Stimulated activated CD4-positive, alpha-beta T cell treated with anti-CD3 and anti-CD28 coated beads, Interleukin-4, amount 100 ng/mL, for 24 hours (primary cell): ENCODE results near the gene ACVR2A.

Experiments used
- DNase-seq: peaks from one replicate; pipeline ENCODE4 v3.0.0-alpha.2; 2020

ACVR2A gene

DNA sequence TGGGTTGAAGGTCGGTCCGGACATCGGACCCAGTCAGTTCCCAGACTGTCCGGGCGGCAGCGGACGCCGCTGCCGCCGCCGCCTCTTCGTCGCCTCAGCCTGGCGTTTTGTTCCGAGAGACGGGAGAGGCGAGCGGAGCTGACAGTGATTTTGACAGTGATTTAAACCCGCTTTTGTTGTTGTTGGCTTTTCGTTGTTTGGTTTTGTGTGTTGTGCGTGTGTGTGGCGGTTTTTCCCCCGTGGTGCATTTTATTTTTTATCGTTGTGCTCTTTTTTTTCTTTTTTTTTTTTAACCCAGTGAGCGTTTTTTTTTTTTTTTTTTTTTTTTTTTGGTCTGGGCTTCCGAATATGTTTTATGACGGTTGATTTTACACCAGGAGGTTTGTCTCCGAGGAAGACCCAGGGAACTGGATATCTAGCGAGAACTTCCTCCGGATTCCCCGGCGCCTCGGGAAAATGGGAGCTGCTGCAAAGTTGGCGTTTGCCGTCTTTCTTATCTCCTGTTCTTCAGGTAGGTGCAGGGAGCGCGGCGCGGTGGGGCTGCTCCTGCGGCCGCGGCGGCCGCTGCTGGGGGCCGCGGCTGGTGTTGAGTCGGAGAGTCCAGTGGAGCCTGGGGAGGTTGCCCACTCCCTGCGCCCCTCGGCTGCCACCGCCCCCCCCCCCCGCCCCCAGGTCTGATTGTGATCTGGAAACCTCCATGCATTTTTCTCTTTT, at the start of gene ACVR2A:
ACVR2A (plus strand) TSS at position 333 of the 714 bp plus-strand sequence; CDS start at position 457, 124 bp downstream.
- peak; percentile 17 for DNase-seq

DNA sequence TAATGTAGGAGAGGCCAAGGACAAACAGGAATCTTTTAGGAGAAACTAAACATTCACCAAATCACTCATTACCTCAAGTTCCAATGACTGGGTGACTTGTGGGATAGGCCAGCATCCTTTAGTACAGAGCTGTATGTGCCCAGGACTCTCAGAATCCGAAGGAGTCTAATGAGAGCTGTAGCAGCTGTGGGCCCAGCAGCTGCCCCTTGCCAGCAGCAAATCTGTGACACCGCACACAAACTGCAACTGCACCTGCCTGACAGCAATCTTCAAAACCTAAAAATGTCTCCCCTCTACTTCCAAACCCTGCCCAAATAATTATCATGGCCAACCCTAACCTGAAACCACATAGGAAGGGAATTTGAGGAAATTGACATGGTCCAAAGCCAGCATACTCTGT, 44.5 kb upstream of the ACVR2A start:
- no peak for DNase-seq

DNA sequence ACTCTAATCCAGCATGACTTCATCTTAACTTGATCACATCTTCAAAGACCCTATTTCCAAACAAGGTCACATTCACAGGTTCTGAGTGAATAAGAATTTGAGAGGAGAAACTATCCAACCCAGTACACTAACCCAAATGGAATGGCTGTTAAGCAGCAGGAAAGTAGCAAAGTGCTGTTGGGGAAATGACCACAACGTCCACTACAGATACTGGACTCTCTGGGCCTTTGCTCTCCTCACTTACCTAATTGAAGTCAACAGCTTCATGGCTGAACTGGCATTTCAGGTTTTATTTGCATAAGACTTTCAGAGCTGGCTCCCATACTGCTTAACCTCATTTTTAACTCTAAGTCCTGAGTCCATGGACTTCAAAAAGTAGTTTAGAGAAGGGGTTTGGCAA, 38.0 kb upstream of the ACVR2A start:
- DNase-seq: no peak

DNA sequence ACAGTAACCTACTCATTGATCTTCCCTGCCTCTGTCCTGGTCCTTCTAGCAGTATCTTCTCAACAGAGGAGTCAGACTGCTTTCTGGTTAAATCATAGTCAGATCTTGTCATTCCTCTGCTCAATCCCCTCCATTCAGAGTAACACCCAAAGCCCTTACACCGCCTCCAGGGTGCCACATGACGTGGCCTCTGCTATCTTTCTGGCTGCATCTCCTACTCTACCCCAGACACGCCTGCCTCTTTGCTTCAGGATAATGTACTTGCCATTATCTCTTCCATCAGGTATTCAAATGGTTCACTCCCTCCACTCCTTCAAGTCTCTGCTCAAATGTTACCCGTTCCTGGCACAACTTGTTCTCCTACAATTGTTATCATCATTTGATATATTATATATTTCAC, 36.3 kb upstream of the ACVR2A start:
- no peak for DNase-seq

DNA sequence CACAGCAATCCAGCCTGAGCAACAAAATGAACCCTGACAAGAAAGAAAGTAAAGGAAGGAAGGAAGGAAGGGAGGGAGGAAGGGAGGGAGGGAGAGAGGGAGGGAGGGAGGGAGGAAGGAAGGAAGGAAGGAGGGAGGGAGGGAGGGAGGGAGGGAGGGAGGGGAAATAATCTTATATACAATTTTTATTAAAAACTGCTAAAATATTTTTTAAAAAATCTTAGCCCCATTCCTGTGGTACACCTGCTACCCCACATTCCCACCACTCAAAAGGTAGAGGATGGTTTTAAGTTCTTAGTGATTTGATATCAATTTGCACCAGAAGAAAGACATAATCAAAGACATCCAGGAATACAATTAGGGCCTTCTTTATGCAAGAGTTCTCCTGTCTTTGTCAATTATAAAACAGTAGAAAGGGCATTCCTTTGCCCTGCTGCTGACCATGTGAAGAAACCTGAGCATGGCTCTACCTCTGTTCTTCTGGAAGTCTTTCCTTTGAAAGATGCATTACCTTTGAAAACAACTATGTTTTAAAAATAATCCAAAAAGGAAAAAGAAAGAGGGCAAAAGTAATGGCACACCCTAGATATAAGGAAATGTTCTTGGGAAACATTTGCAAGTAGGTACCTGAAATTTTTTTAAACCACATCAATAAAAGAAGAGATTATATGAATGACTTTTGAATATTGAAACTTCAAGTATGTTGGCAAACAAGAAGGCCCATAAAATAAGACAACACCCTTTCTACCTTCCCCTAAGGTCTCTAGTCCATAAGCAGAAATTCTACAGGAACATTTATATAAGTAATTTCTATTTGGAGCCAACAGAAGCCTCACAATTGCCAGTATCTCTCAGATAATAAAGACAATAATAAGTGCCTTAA, 33.7 kb upstream of the ACVR2A start:
- no peak for DNase-seq

DNA sequence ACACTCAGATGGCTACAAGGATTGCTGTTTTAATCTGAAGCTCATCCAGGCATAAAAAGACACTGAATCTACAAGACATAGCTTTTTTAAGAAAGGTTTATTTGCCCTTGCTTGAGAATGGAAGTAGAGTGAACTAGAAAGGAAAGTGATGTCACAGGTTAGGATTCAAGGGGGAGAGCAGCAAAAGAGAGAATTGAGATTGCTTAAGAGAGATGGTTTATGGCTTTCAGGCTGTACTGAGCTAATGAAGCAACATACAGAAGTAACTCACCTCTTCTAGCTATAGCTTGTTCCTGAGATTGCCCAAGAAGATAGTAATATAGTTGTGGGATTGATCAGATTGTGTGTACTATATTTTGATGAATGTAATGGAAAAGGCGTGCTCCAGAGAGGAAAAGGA, 26.1 kb upstream of the ACVR2A start:
- no peak for DNase-seq

DNA sequence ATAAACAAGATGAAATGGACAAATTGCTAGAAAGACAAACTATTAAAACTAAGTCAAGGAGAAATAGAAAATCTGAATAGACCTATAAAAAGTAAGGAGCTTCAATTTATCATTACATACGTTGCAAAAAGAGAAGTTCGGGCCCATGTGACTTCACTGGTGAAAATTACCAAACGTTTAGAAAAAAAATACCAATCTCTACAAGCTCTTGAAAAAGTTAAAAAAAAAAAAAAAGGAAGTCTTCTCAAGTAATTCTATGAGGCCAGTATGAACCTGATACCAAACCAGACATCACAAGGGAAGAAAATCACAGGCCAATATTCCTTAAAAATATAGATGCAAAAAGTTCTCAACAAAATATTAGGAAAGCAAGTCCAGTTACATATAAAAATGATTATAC, 20.2 kb upstream of the ACVR2A start:
- no peak for DNase-seq

DNA sequence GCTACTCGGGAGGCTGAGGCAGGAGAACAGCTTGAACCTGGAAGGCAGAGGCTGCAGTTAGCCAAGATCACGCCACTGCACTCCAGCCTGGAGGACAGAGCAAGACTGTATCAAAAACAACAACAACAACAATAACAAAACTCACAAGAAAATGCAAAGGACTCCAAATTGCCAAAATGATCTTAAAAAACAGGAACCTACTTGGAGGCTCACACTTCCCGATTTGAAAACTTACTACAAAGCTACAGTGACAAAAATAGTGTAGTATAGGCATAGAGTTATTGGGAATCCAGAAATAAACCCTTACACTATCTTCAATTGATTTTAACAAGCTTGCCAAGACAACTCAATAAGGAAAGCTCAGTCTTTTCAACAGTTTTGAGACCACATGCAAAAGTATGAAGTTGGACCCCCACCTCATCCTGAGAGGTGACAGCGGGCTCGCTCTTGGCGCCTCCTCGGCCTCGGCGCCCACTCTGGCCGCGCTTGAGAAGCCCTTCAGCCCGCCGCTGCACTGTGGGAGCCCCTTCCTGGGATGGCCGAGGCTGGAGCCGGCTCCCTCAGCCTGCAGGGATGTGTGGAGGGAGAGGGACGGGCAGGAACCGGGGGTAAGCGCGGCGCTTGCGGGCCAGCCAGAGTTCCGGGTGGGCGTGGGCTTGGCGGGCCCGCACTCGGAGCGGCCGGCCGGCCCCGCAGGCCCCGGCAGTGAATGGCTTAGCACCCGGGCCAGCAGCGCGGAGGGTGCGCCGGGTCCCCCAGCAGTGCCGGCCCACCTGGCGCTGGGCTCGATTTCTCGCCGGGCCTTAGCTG, 18.3 kb upstream of the ACVR2A start:
- no peak for DNase-seq

DNA sequence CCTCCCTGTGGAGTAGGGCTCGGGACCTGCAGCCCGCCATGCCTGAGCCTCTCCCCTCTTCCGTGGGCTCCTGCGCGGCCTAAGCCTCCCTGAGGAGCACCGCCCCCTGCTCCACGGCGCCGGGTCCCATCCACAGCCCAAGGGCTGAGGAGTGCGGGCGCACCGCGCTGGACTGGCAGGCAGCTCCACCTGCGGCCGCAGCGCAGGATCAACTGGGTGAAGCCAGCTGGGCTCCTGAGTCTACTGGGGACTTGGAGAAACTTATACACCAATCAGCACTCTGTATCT, 17.8 kb upstream of the ACVR2A start:
- no peak for DNase-seq

DNA sequence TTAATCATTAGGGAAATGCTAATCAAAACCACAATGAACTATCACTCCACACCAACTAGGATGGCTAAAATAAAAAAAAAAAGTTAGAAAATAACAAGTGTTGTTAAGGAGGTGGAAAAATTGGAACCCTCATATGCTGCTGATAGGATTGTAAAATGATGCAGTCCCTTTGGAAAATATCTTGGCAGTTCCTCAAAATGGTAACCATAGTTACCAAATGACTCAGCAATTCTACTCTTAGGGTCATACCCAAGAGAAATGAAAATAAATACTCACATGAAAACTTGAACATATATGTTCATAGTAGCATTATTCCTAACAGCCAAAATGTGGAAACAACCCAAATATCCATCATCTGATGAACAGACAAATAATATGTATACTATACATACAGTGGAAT, 15.7 kb upstream of the ACVR2A start:
- DNase-seq: no peak

DNA sequence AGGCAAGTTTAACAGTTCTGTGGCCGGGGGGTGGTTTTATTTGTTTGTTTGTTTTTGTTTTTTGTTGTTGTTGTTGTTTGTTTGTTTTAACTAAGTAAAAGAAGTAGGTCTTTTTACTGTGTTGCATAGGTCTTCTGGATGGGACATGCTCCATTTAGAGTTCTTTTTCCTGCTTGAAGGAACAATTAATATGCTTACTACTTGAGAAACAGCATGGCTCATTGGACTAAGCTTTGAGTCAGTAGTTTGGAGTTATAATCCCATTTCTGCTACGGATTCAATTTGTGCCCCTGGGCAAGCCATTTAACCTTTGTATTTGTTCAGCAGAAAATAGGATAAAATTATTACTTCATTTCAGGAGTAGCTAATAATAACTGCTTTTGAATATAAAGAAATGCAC, 8.7 kb upstream of the ACVR2A start:
- no peak for DNase-seq

DNA sequence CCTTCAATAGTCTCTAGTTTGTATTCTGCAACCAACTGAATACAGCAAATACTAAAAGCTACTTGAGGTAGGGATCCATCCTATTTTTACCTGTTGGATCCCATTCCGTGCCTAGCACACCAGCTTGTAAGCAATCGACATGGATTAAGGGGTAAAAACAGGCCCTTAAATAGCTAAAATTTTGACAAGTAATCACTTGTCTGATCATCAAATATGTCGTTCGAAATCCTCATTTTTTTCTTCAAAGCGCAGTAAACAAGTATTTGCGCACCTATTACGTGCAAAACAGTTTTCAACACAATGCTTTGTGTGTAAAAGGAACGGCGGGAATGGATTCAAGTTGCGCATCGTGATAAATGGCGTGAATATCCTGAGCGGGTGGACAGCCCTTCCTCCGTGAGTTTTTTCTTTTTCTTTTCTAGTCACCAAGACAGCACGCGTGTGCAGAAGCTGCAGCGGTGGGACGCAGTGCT, 1.4 kb upstream of the ACVR2A start:
- no peak for DNase-seq

DNA sequence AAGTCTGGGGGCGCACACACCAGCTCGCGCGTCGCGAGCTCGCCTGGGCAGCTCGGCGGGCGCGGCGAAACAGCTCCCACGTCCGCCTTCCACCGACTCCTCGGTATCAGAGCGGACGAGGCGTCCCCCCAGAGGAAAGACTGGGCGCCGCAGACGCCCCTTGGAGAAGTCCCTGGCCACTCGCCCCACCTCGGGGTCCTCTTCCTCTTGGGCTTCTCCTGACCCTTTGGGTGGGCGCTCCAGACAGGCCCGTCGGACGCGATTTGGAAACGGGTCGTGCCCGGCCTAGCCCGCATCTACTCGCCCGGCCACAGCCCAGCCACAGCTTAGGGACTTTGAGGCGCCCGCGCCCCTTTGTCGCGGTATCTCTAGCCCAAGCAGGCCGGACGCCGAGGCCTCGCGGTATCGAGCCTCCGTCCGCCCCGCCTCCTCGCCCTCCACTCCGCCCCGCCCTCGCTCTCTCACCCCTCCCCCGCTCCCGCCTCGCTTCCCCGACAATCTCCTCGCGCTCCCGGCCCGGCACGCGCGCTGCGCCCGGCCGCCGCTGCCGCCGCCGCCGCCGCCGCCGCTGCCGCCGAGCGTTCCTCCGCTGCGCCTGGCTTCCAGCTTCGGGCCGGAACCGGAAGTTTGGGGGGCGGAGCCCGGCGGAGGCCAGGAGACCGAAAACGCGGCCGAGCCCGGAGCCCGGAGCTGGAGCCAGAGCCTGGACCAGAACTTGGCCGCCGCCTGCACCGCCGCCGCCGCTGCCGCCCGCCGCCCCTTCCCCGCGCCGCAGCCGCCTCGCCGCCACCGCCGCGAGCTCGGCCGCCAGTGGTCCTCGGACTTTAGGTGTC, 749 bp upstream of the ACVR2A start:
- peak; percentile 88 for DNase-seq

DNA sequence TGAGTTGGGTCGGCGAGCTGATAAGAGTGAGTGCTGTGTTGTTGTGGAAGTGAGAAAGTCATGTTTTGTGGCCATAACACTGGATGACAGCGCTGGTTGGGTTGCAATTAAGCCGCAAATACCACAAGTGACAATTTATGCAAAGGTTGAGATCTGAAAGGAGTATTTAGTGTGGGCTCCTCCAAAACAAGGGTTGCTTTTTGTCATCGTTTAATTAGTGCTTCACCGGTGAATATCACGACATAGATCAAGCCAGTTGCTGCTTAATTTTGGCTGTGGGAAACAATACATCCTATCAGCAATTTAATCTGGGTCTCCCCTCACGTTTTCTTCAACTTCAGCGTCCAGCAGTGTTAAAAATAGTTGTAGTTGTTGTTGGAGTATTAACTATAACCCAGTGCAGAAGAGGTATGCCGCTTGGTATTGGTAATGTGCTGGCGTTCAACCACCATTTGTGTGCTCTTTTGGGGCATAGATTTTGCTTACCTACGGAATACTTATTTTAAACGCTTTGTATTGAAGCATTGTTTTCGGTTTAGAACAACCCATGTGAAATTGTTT, 662 bp downstream of the ACVR2A start:
- peak; percentile 62 for DNase-seq

DNA sequence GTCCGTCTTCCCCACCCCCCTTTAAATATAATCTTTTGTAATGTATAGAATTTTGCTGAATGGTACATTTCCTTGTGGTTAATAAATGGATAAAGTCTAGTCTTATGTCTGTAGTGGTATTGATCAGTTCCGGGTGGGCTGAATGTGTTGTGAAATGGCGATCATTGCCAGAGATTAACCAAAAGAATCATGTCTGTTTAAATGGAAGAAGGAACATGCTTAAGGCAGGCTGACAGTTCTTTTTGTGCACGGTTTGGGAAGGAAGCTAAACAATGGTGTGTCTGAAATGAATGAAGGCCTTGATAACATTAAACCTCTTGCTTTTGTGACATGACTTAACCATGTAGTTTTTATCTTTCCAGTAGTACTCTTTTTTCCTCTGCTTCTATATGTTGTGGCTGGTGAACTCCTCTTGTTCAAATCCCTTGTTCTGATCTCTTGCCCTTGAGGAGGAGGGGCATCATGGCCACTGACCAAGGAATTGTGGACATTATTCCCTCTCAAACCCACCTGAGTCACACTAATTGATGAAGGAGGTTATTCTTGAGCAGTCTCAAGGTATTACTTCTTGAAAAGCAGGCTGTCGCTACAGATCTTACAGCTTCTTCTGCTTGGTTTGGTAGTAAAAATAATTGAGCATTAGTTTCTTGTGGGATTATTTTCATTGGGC, 1.7 kb downstream of the ACVR2A start:
- no peak for DNase-seq

DNA sequence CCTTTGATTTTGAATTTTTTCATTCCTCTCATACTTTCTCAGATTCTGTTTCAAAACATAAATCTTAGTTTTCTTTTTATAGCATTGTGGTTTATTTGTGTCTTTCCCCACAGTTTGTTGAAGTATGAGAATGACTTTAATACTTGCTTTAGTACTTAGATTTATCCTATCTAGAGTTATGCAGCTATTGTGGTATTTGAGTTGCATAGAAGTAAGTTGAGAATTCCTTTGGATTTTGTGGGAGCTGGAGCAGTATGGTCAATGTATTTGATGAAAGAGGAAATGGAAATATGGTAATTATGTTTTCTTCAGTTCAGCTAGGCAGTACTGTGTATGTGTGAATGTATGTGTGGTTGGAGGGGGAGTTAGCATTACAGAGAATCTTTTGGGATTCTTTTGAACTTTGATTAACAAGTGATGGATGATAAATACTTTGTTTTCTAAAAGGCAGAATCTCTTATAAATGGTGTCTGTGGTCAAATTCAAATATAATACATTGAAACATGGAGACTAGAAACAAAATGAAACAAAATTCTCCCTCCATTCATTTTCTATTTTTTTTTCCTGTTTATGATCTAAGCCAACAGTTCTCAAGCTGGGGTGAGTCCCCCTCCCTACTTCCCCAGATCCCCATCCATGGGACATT, 3.0 kb downstream of the ACVR2A start:
- DNase-seq: no peak

DNA sequence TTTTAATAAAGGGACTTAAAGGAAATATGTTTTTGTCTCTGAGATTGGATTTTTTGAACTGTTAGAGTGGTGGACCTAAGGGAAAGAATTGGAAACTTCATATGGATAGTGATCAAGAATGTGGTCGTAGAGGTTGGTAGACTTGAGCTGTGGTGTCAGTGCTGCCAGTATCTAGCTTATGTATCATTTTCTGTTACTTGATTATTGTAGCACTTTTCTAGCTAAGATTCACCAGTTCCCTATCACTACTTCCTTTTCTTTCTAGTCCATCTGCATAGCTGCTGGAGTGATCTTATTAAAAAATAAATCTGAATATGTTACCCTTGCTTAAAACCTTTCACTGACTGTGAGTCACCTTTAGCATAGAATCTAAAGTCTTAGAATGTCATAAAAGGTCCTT, 6.0 kb downstream of the ACVR2A start:
- DNase-seq: no peak

DNA sequence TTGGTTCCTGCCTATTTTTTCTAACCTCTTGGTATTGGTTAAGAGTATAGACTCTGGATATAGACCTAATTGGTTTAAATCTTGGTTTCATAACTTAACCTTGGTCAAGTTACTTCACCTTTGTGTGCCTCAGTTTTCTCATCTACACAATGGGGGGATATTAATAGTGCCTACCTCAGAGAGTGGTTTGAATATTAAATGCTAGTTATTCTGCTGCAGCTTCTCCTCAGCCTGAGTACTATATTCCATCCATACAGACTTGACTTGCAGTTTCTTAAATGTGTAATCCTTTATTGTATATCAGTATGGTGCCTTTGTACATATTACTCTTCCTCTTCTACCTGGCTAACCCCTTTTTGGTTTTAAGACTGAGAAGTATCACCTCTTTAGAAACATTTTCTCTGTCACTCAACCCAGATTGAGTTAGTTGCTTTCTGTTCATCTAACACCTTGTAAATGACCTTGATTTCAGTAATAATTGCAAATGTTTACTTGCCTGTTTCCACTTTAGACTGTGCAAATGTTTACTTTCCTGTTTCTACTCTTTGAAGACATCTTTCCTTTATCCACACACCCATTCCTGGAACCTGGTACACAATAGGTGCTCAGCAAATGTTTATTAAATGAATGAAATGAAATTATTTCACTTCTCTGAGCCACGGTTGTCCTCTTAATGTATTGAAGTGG, 6.6 kb downstream of the ACVR2A start:
- no peak for DNase-seq

DNA sequence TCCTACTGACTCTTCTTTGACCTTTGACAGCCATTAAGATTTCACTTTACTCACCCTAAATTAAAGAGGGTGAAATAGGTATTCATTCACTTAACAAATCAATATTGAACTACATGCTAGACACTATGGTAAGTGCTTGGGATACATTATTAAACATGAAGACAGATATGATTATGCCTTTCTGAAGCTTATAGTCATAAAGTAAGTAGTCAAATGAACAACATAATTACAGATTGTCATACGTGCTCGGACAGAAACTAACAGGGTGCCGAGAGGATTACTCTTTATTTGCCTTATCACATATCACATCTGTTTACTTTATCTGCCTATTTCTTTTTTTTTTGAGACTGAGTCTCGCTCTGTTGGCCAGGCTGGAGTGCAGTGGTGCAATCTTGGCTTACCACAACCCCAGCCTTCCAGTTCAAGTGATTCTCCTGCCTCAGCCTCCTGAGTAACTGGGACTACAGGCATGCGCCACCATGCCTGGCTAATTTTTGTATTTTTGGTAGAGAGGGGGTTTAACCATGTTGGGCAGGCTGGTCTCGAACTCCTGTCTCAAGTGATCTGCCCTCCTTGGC, 9.8 kb downstream of the ACVR2A start:
- no peak for DNase-seq

DNA sequence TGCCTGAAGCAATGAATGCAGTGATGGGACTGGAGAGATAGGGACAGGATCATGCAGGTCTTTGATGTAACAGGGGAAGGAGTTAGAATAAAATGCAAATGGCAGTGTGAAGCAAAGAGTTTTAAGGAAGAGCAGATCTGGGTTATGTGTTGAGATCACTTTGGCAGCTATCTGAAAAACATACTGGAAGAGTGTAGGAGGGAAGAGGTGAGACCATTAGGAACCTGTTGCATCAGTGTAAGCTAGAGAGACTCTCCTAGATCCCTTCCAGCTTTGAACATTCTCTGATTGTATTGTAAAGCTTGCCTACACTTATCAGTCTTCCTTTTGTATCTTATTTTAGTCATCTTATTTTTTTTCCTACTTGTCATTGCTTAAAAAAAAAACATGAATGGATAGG, 10.5 kb downstream of the ACVR2A start:
- DNase-seq: no peak
